Kidney (tissue), 22 donors: Measurements from ENCODE around the gene WBP1L. TPM values are rescaled to one million over a fixed set of nuclear protein-coding genes. Genes with fewer than 3 reads are reported as not detected.
A peak's percentile ranks its signal among the peaks of the same experiment; 100 is the strongest.
"Not testable (repeated sequence)": the region's sequence is repeated elsewhere in the genome, so short reads cannot be mapped to it uniquely, and the experiment has no call there.

Experiments
- DNase-seq, 5 donors: peaks; one replicate each; pipeline ENCODE4 v3.0.0-alpha.2; 2013 to 2020
- FAIRE-seq: peaks from 2 replicates; lab custom pipeline; 2012; peaks lifted over from hg19 to GRCh38; lab: Jason Lieb, UNC
- H3K27ac ChIP-seq, 2 donors: one replicate each; pipeline ENCODE4 v1.7.0; 2013; ENCODE audit warnings: low read depth in 2 of 2, low read length in 2 of 2, inconsistent platforms in 1 of 2
- H3K27me3 ChIP-seq: one replicate; pipeline ENCODE4 v1.7.1; 2013; ENCODE audit warnings: low read length, inconsistent platforms; ENCODE audit not compliant: control insufficient read depth, insufficient read depth
- H3K36me3 ChIP-seq, 3 donors: one replicate each; pipeline versions ENCODE4 v1.7.0 to v1.7.1; 2013; ENCODE audit warnings: low read length in 3 of 3, control low read depth in 1 of 3, inconsistent platforms in 1 of 3; ENCODE audit not compliant: insufficient read depth in 3 of 3, control insufficient read depth in 2 of 3
- H3K4me1 ChIP-seq, 3 donors: one replicate each; pipeline versions ENCODE4 v1.7.0 to v1.7.1; 2013; ENCODE audit warnings: low read length in 3 of 3, inconsistent platforms in 1 of 3, low read depth in 1 of 3; ENCODE audit not compliant: control insufficient read depth in 2 of 3, insufficient read depth in 2 of 3
- H3K4me3 ChIP-seq, 3 donors: one replicate each; pipeline versions ENCODE4 v1.7.0 to v1.8.1; 2013; ENCODE audit warnings: low read length in 3 of 3, control low read depth in 1 of 3, inconsistent platforms in 1 of 3
- H3K9ac ChIP-seq, 3 donors: one replicate each; pipeline versions ENCODE4 v1.7.0 to v1.7.1; 2013; ENCODE audit warnings: low read length in 3 of 3, control low read depth in 1 of 3, inconsistent platforms in 1 of 3
- H3K9me3 ChIP-seq, 3 donors: one replicate each; pipeline versions ENCODE4 v1.7.0 to v1.7.1; 2013; ENCODE audit warnings: low read length in 3 of 3, control low read depth in 1 of 3, inconsistent platforms in 1 of 3; ENCODE audit not compliant: control insufficient read depth in 2 of 3, insufficient read depth in 1 of 3
- CTCF ChIP-seq: IDR thresholded peaks from 3 replicates; pipeline ENCODE4 v1.5.1; 2012; ENCODE audit warnings: mild to moderate bottlenecking, moderate library complexity, borderline replicate concordance; ENCODE audit not compliant: insufficient read depth; ENCODE audit errors: extremely low read depth
- intact Hi-C: fragments of 100-400 bp; cut with DNase I; formaldehyde crosslinking; loops from one replicate; pipeline ENCODE4 v1.11.1; 2022
- long read RNA-seq, 10 donors: library from polyadenylated mRNA in 1 of 10; unstranded in 1 of 10; transcript quantifications; one replicate each; pipeline ENCODE4 v2.0.0 and lab custom pipeline, GENCODE V29; 2021 to 2026
- polyA plus RNA-seq: library from polyadenylated mRNA; stranded (reverse); fragments of 350-450 nt; fragmentation: Illumina TruSeq; extraction: RNeasy Lipid Tissue Mini Kit (QIAGEN cat#74804); gene quantifications from one replicate; pipeline ENCODE4 v1.2.3, GENCODE V29; 2014; ENCODE audit warnings: low read depth, low replicate concordance; ENCODE audit not compliant: insufficient read depth
- total RNA-seq: library from RNA; stranded (reverse); fragmentation: NEBNext Ultra II Directional; extraction: Animal tissue kit (Norgen Biotek cat#: 25700); gene quantifications from one replicate; pipeline ENCODE4 v1.2.1, GENCODE V29; 2021
- donor health status: control.
- donor health status: control.
- donor health status: control.
- donor health status: control.
- donor health status: control.
- donor health status: DM: yes; HTN: yes; CAD: no.
- donor health status: Normal renal cell carcinoma (clear cell type).

The WBP1L gene
- 55.7 TPM for total RNA-seq
- 27.8 TPM for polyA plus RNA-seq
- long read RNA-seq, donor 1, full-length matches to known transcripts = 8 of 8 reads
- long read RNA-seq, donor 1, partial matches to known transcripts = 0 of 8 reads
- long read RNA-seq, donor 1, other reads (novel, unspliced or antisense) = 0 of 8 reads
- long read RNA-seq, donor 2, full-length matches to known transcripts = 7 of 7 reads
- long read RNA-seq, donor 2, partial matches to known transcripts = 0 of 7 reads
- long read RNA-seq, donor 2, other reads (novel, unspliced or antisense) = 0 of 7 reads
- long read RNA-seq, donor 3, transcript WBP1L-203 (4 exons, 1,428 nt) = major isoform, 10 of 15 reads
- long read RNA-seq, donor 3, partial matches to known transcripts = 5 of 15 reads
- long read RNA-seq, donor 3, other reads (novel, unspliced or antisense) = 0 of 15 reads
- long read RNA-seq, donor 4, full-length matches to known transcripts = 11 of 11 reads
- long read RNA-seq, donor 4, partial matches to known transcripts = 0 of 11 reads
- long read RNA-seq, donor 4, other reads (novel, unspliced or antisense) = 0 of 11 reads
- long read RNA-seq, donor 5 = 0 reads
- long read RNA-seq, donor 6, partial matches to known transcripts = 16 of 16 reads
- long read RNA-seq, donor 6, other reads (novel, unspliced or antisense) = 0 of 16 reads
- long read RNA-seq, donor 7, full-length matches to known transcripts = 6 of 29 reads
- long read RNA-seq, donor 7, partial matches to known transcripts = 21 of 29 reads
- long read RNA-seq, donor 7, other reads (novel, unspliced or antisense) = 2 of 29 reads
- long read RNA-seq, donor 8, transcript WBP1L-203 (4 exons, 1,428 nt) = major isoform, 9 of 9 reads
- long read RNA-seq, donor 8, partial matches to known transcripts = 0 of 9 reads
- long read RNA-seq, donor 8, other reads (novel, unspliced or antisense) = 0 of 9 reads
- long read RNA-seq, donor 9, full-length matches to known transcripts = 3 of 3 reads
- long read RNA-seq, donor 9, partial matches to known transcripts = 0 of 3 reads
- long read RNA-seq, donor 9, other reads (novel, unspliced or antisense) = 0 of 3 reads
- long read RNA-seq, donor 10, transcript WBP1L-203 (4 exons, 1,428 nt) = major isoform, 7 of 7 reads
- long read RNA-seq, donor 10, partial matches to known transcripts = 0 of 7 reads
- long read RNA-seq, donor 10, other reads (novel, unspliced or antisense) = 0 of 7 reads

GRCh38 chr10:102743588-102744373 lies at the start of gene WBP1L:
Gene WBP1L (plus strand): TSS chr10:102743948. CDS start chr10:102744054, 106 bp downstream.
- intact Hi-C loops = no loop called here
- Histone ChIP-seq H3K27ac (peak within 1 kb of the TSS; percentile 77 to 84), H3K4me1 (peaks cover 0 to 13% (median 0%) of the 10 kb centered on the region in 3 donors), H3K4me3 (peak within 1 kb of the TSS; percentile 87 to 98 (median 97)), H3K36me3 (no peaks in the 10 kb centered on the region), H3K27me3 (no peaks in the 10 kb centered on the region), H3K9me3 (no peaks in the 10 kb centered on the region), H3K9ac (peak within 1 kb of the TSS; percentile 91 to 98 (median 96))
- FAIRE-seq (peak; percentile 99), DNase-seq (peak; percentile 98 to 100 (median 98))
- no peak for TF ChIP-seq CTCF

GRCh38 chr10:102695401-102695800 lies 48.3 kb upstream of the WBP1L start:
- DNase-seq = peak in 1 of 5 donors; percentile 25
- H3K9me3 ChIP-seq, H3K9ac ChIP-seq, H3K4me3 ChIP-seq, H3K27me3 ChIP-seq, FAIRE-seq, H3K4me1 ChIP-seq, intact Hi-C loops: not testable (repeated sequence)
- Histone ChIP-seq H3K36me3 (peaks cover 3 to 11% (median 8%) of the 10 kb centered on the region in 3 donors), H3K27ac (peak overlapping the region in 1 of 2 donors; percentile 20)

- Histone ChIP-seq H3K27ac (no peak overlapping the region), H3K9me3 (peaks cover 0 to 2% (median 0%) of the 10 kb centered on the region in 3 donors), H3K9ac (no peak overlapping the region), H3K27me3 (no peaks in the 10 kb centered on the region), H3K36me3 (peaks cover 3 to 11% (median 8%) of the 10 kb centered on the region in 3 donors), H3K4me3 (no peak overlapping the region), H3K4me1 (no peaks in the 10 kb centered on the region)
- no peak for TF ChIP-seq CTCF
- FAIRE-seq = no peak
- intact Hi-C loops = no loop called here
- DNase-seq = no peak
Observed at GRCh38 chr10:102696736-102697135, 47.0 kb upstream of the WBP1L start.
